Esophagus muscularis mucosa (tissue), 4 donors: ENCODE data around the gene RAB19.

ENCODE experiments used
- CTCF ChIP-seq, 3 experiments: fragments of 200-600 bp in 2 of 3; fragments of 450-650 bp in 1 of 3; sonication (generic) in 2 of 3; IDR thresholded peaks; one replicate each; pipeline ENCODE4 v1.5.1; 2017 to 2019; ENCODE audit warnings: antibody characterized with exemption in 3 of 3, mild to moderate bottlenecking in 2 of 3, moderate library complexity in 1 of 3
- EP300 ChIP-seq: sonication (generic); formaldehyde crosslinking; IDR thresholded peaks from one replicate; pipeline ENCODE4 v1.6.1; 2017; ENCODE audit warnings: antibody characterized with exemption
- POLR2A ChIP-seq: fragments of 450-650 bp; IDR thresholded peaks from one replicate; pipeline ENCODE4 v1.6.1; 2017; ENCODE audit warnings: antibody characterized with exemption, moderate library complexity, mild to moderate bottlenecking, low read depth
- POLR2AphosphoS5 ChIP-seq, 2 donors: sonication (generic); formaldehyde crosslinking; IDR thresholded peaks; one replicate each; pipeline ENCODE4 v1.6.1; 2017; ENCODE audit warnings: antibody characterized with exemption in 2 of 2

DNA sequence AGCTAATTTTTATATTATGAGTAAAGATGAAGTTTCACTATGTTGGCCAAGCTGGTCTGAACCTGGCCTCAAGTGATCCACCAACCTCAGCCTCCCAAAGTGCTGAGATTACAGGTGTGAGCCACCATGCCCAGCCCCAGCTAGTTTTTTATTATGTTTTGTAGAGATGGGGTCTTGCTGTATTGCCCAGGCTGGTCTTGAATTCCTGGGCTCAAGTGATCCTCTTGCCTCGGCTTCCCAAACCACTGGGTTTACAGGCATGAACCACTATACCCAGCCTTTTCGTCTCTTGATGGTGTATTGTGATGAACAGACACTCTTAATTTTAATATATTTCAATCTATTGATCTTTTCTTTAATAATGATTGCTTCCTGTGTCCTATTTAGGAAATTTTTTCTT, 17.7 kb downstream of the RAB19 start:
- no peak for TF ChIP-seq CTCF (IDR thresholded peaks at IDR 0.05)
- no peak for TF ChIP-seq POLR2A
- no peak for TF ChIP-seq POLR2AphosphoS5 (IDR thresholded peaks at IDR 0.05)
- no peak for TF ChIP-seq EP300
